ENCODE measurements around the gene GAB2. TPM values are rescaled to one million over a fixed set of nuclear protein-coding genes. Genes with fewer than 3 reads are reported as not detected.

The GAB2 gene
- total RNA-seq, 4 donors from 2014 or later: 18.0 to 42.4 (median 26.0) TPM

DNA sequence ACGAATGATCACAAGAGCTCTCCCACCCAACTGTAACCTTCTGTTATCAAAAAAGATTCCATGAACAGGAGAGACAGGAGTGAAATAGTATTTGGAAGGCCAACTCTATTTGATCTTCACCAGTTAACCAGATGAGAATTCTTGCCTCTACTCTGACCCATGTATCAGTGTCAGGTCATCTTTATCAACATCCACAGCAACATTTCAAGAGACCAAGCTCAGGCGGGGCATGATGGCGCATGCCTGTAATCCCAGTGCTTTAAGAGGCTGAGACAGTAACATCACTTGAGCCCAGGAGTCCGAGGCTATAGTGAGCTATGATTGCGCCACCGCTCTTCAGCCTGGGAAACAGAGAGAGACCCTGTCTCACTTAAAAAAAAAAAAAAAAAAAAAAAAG, 62.3 kb downstream of the GAB2 start:
- Histone ChIP-seq H3K4me3 (no peak overlapping the region), H3K27ac (replicated peaks in 1 of 4) (no peak overlapping the region), H3K9me3 (no peaks in the 10 kb centered on the region), H3K27me3 (no peaks in the 10 kb centered on the region), H3K36me3 (no peaks in the 10 kb centered on the region), H3K4me1 (peaks cover 14 to 57% (median 51%) of the 10 kb centered on the region in 4 donors)
- intact Hi-C loops (cut with DNase I): no loop called here
- WGBS: 91% methylated on average over 6 of the region's 6 CpGs
- no peak for TF ChIP-seq POLR2AphosphoS5 (IDR thresholded peaks at IDR 0.05)
- no peak for TF ChIP-seq POLR2A (IDR thresholded peaks at IDR 0.05; ENCODE audit: low read depth)
- DNase-seq (ENCODE audit: extremely low spot score): no peak

DNA sequence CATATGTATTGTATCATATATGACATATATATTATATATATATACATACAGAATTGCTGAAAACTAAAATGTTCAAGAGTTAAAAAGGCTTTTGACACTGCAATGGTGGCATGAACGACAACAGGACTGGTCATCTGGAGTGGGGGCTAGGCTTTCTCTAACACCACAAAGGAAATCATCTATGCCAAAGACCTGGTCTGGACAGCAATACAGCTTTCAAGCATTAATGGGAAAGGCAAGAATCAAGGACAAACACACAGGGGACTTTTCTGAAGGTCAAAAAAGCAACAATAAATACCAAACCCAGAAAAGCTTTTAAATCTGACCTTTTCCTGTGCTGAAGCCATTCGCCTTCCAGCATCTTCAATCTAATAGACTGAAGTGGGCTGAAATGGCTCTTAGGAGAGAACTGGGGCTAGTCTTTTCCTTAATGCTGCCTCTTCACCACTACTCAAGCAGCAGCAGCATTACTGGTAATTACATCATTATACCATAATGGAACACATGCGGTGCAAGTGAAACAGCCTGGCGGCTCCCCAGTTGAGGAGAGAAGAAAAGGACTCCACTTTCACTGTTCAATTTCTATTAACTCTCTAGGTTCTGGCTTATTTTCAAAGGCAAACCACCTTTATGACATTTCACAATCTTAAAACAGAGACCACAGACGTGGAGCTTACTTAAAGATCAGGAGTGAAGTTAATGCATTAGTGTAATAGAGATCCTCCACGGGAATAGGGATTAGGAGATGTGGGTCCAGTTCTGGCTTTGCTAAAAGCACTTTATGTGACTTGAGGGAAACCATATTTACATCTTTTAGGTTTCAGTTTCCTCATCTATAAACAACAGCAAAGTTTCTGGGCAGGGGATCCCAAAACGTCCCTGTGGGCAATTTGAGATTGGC, 63.0 kb downstream of the GAB2 start:
- intact Hi-C loops (cut with DNase I): no loop called here
- DNase-seq (ENCODE audit: extremely low spot score): no peak
- no peaks in the 10 kb centered on the region for H3K27me3 ChIP-seq
- peaks cover 20 to 57% (median 51%) of the 10 kb centered on the region in 4 donors for H3K4me1 ChIP-seq
- H3K36me3 ChIP-seq: no peaks in the 10 kb centered on the region
- 61% methylated on average over 7 of the region's 7 CpGs for WGBS
- H3K9me3 ChIP-seq: no peaks in the 10 kb centered on the region
- TF ChIP-seq POLR2A (IDR thresholded peaks at IDR 0.05; ENCODE audit: low read depth) (no peak), POLR2AphosphoS5 (IDR thresholded peaks at IDR 0.05) (no peak), EP300 (IDR thresholded peaks at IDR 0.05) (no peak)
- TF ChIP-seq, protein P1, sequence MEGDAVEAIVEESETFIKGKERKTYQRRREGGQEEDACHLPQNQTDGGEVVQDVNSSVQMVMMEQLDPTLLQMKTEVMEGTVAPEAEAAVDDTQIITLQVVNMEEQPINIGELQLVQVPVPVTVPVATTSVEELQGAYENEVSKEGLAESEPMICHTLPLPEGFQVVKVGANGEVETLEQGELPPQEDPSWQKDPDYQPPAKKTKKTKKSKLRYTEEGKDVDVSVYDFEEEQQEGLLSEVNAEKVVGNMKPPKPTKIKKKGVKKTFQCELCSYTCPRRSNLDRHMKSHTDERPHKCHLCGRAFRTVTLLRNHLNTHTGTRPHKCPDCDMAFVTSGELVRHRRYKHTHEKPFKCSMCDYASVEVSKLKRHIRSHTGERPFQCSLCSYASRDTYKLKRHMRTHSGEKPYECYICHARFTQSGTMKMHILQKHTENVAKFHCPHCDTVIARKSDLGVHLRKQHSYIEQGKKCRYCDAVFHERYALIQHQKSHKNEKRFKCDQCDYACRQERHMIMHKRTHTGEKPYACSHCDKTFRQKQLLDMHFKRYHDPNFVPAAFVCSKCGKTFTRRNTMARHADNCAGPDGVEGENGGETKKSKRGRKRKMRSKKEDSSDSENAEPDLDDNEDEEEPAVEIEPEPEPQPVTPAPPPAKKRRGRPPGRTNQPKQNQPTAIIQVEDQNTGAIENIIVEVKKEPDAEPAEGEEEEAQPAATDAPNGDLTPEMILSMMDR (IDR thresholded peaks at IDR 0.05): no peak
- H3K27ac ChIP-seq (replicated peaks in 1 of 4): no peak overlapping the region
- H3K4me3 ChIP-seq: no peak overlapping the region

DNA sequence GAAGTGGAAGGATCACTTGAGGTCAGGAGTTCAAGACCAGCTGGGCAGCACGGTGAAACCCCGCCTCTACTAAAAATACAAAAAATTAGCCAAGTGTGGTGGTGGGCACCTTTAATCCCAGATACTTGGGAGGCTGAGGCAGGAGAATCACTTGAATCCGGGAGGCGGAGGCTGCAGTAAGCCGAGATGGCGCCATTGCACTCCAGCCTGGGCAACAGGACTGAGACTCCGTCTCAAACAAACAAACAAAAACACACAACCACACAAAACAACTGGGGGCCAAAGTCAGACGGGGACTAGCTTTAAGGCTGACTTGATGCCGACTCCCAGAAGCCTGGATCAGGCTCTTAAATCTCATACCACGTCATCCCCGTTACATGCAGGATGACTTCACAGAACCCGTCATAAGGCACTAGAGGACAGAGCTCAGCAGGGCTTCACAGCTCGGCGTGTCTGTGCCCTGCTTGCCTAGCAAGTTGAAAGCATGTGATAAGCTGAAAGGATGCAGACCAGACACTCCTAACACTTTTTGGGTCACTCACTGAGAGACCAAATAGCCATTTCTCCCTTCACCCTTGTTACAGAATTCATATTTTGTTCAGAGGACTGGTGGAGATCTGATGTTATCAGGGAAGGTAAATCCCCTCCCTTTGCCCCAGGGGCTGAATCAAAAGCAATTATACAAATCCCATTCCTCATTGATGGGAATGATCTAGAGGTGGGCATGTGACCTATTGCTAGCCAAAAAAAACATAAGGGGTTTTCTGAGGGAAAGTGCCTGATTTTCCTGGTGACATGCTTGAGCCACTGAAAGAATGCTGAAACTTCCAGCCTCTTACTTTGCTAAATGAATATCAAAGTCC, 65.4 kb downstream of the GAB2 start:
- no peak for DNase-seq (ENCODE audit: extremely low spot score)
- 85% methylated on average over 14 of the region's 14 CpGs for WGBS
- H3K27ac ChIP-seq (replicated peaks in 1 of 4): peak overlapping the region; percentile 63 to 76 (median 72)
- H3K4me1 ChIP-seq: peaks cover 36 to 63% (median 53%) of the 10 kb centered on the region in 4 donors
- intact Hi-C loops (cut with DNase I): no loop called here
- TF ChIP-seq EP300 (IDR thresholded peaks at IDR 0.05) (no peak), POLR2A (IDR thresholded peaks at IDR 0.05; ENCODE audit: low read depth) (no peak), POLR2AphosphoS5 (IDR thresholded peaks at IDR 0.05) (no peak)
- TF ChIP-seq, protein P1 (IDR thresholded peaks at IDR 0.05): no peak
- H3K9me3 ChIP-seq: no peaks in the 10 kb centered on the region
- H3K36me3 ChIP-seq: no peaks in the 10 kb centered on the region
- no peaks in the 10 kb centered on the region for H3K27me3 ChIP-seq
- H3K4me3 ChIP-seq: no peak overlapping the region

DNA sequence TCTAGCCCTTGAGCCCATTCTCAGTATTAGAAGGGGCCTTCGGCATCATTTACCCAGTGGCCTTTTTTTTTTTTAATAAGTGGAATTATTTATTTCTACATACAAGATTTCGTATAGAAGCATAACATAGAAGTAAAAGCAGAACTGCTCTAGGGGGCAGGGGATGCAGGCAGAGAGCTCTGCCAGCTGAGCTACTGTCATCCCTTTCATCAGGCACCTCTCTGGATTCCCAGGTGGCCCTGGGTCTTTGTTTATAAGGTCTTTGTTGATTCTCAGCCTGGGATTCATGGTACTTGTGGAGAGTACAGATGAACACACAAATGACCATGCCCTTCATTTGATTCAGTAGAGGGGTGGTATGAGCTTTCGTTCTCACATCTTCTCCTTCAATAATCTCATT, 66.4 kb downstream of the GAB2 start:
- DNase-seq (ENCODE audit: extremely low spot score): no peak
- Histone ChIP-seq H3K9me3 (no peaks in the 10 kb centered on the region), H3K4me3 (peak overlapping the region; percentile 23 to 39 (median 35)), H3K27ac (replicated peaks in 1 of 4) (peak overlapping the region; percentile 63 to 76 (median 72)), H3K27me3 (no peaks in the 10 kb centered on the region), H3K4me1 (peaks cover 36 to 63% (median 54%) of the 10 kb centered on the region in 4 donors), H3K36me3 (no peaks in the 10 kb centered on the region)
- intact Hi-C loops (cut with DNase I): no loop called here
- TF ChIP-seq, protein P1 (IDR thresholded peaks at IDR 0.05): no peak
- TF ChIP-seq EP300 (IDR thresholded peaks at IDR 0.05): no peak
- no peak for TF ChIP-seq POLR2A (IDR thresholded peaks at IDR 0.05; ENCODE audit: low read depth)
- no peak for TF ChIP-seq POLR2AphosphoS5 (IDR thresholded peaks at IDR 0.05)
- WGBS: 46% methylated on average over 3 of the region's 3 CpGs
